Activated CD8-positive, alpha-beta memory T cell treated with anti-CD3 and anti-CD28 coated beads for 1 hour (primary cell): ENCODE measurements around the gene TMEM212.
"Not testable (repeated sequence)": the region's sequence is repeated elsewhere in the genome, so short reads cannot be mapped to it uniquely, and the experiment has no call there.

ENCODE experiments used
- DNase-seq, 2 donors: peaks; one replicate each; pipeline ENCODE4 v3.0.0-alpha.2; 2020; ENCODE audit warnings: low read depth in 1 of 2; ENCODE audit errors: extremely low read depth in 1 of 2

The TMEM212 gene

GRCh38 chr3:171883257-171883892, 40.2 kb downstream of the TMEM212 start:
- DNase-seq: no peak

GRCh38 chr3:171883893-171884279, 40.7 kb downstream of the TMEM212 start:
- no peak for DNase-seq

DNA sequence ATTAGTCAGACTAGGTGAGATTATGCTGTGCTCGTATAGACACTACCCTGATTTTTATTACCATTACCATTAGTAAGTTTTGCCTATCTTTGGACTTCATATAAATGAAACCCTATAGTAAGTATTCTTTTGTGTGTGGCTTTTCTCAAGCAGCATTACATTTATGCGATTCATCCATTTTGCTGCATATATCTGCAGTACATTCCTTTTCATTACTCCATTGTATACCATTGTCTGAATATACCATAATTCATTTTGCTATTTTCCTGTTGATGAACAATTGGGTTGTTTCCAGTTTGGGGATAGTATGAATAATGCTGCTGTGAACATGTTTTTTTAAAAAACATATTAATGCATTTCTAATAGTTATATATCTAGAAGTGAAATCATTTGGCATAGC, 45.3 kb downstream of the TMEM212 start:
- no peak for DNase-seq

DNA sequence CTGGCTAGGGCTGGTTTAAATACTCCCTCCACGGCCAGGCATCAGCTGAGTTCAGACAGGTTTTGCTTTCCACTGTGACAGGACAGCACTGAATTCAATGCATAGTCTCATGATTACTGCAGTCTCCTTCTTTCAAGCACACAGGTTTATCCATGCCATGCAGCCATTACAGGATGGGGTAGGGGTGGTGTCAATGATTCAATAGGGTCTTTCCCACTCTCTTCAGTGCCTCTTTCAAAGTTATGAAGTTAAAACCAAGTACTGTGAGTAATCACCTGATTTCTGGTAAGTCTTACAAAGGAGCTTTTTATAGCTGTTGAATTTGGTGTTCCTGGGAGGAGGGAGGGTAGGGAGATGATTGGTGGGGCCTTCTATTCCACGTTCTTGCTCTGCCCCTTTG, 47.2 kb downstream of the TMEM212 start:
- no peak for DNase-seq

GRCh38 chr3:171892457-171892856, 49.3 kb downstream of the TMEM212 start:
- no peak for DNase-seq

DNA sequence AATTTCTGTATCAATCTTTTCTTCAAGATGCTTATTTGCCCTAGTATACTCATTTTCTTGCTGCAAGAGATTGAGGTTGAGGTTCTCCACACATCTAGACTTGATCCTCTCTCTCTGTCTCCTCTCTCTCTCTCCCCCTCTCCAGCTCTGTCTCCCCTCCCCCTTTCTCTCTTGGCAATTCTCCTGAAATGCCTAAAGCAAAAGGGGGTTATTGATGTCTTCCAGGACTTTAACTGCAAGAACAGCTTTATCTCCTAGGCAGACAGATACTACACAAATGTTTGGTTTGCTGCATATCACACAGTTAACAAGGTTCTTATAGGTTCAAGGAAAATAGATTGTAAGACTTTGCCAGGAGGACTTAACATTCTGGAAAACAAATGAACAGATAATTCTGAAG, 52.1 kb downstream of the TMEM212 start:
- no peak for DNase-seq

DNA sequence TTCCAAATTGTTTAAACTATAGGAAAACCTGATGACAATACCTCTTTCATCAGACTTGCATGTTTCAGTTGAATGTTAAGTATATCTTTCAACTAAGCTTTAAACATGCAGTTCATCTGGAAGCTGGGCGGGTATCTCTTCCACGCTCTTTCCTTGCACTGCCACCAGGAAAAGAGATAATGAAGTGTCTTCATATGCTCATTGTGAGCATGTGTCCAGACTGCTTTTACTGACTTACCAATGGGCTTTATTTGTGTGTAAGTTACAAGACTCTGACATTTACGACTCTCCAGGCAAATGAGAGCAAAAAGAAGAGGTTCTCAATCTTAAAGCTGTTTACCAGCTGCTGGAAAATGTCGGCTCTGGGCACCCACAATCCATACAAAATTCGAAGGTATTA, 52.8 kb downstream of the TMEM212 start:
- no peak for DNase-seq

- no peak for DNase-seq
Observed at GRCh38 chr3:171896316-171896715, 53.2 kb downstream of the TMEM212 start.

- no peak for DNase-seq
Observed at GRCh38 chr3:171898192-171898591, 55.0 kb downstream of the TMEM212 start.

- no peak for DNase-seq
Observed at GRCh38 chr3:171900446-171900845, 57.3 kb downstream of the TMEM212 start.

- DNase-seq: no peak
Observed at GRCh38 chr3:171901615-171902312, 58.6 kb downstream of the TMEM212 start.

DNA sequence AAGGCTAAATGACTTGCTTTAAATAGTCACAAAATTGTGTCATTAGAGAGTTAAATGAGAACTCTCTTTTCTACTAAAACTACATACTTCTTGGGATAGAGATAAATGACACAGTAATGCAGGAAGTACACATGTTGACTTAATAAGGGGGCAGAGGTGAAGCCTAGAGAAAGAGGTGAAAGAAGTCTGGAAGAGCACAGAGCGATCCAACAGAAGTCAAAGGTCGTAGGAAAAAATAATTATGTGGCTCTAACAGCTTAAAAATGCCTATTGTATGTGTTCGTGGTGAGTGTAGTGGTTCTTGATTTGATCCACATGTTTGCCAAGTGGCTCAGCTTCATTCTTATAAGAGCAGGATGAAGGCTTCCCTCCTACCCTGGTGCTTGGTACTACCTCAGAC, 61.7 kb downstream of the TMEM212 start:
- no peak for DNase-seq

DNA sequence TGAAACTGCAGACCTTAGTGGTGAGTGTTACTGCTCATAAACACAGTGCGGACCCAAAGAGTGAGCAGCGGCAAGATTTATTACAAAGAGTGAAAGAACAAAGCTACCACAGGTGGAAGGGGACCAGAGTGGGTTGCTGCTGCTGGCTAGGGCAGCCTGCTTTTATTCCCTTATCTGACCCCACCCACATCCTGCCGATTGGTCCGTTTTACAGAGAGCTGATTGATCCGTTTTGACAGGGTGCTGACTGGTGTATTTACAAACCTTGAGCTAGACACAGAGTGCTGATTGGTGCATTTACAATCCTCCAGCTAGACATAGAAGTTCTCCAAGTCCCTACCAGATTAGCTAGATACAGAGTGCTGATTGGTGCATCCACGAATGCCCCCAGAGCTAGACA, 63.4 kb downstream of the TMEM212 start:
- DNase-seq: not testable (repeated sequence)

DNA sequence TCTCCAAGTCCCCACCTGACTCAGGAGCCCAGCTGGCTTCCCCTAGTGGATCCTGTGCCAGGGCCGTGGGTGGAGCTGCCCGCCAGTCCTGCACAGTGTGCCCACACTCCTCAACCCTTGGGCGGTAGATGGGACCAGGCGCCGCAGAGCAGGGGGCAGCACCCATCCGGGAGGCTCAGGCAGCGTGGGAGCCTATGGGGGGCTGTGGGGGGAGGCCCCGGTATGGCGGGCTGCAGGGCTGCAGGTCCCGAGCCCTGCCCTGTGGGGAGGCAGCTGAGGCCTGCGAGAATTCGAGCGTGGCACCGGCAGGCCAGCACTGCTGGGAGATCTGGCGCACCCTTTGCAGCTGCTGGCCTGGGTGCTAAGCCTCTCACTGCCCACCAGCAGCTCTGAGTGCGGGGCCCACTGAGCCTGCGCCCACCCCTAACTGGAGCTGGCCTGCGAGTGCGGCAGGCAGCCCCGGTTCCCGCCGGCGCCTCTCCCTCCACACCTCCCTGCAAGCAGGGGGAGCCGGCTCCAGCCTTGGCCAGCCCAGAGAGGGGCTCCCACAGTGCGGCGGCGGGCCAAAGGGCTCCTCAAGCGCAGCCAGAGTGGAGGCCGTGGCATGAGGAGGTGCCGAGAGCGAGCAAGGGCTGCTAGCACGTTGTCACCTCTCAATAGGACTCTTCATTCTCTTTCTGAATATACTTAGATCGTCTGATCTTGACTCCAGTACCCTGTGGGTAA, 64.0 kb downstream of the TMEM212 start:
- no peak for DNase-seq

DNA sequence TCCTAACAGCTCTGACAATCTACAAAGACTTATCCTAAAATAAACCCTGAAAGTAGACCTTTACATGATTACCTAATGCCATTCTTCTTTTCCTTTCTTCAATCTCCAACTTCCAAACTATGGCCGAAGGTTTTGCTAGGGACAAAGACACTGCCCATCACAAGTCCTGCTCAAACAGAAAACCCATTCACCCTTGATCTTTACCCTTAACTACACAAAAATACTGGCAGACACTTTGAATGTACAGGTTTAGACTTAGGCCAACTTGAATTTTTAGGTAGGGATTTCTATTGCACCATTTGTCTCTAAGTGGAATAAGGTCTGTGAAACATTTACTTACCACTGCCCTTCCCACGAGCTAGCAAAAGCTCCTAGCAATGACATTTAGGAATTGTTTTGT, 64.6 kb downstream of the TMEM212 start:
- no peak for DNase-seq

GRCh38 chr3:171908731-171909130, 65.6 kb downstream of the TMEM212 start:
- DNase-seq: no peak
